GM19455 (cell line): Measurements from ENCODE around the gene LRRC45.
A peak's percentile ranks its signal among the peaks of the same experiment; 100 is the strongest.
"Not testable (repeated sequence)": the region's sequence is repeated elsewhere in the genome, so short reads cannot be mapped to it uniquely, and the experiment has no call there.

ENCODE experiments used
- ATAC-seq: cut with Tn5 transposase; IDR thresholded peaks from one replicate; pipeline ENCODE4 v1.9.1; 2021; ENCODE audit not compliant: unreplicated experiment

The LRRC45 gene

GRCh38 chr17:82022981-82023446 lies at the start of gene LRRC45:
Gene LRRC45 (plus strand): TSS chr17:82023305. CDS start chr17:82023644, 339 bp downstream.
- peak; percentile 84 for ATAC-seq

GRCh38 chr17:81973432-81973831 lies 49.7 kb upstream of the LRRC45 start:
- ATAC-seq = no peak

GRCh38 chr17:81976332-81977210 lies 46.5 kb upstream of the LRRC45 start:
- peak; percentile 7 for ATAC-seq

- ATAC-seq = peak; percentile 80
Observed at GRCh38 chr17:81977211-81977808, 45.8 kb upstream of the LRRC45 start, which contains the start of gene ASPSCR1. Gene ASPSCR1 (plus strand): TSS chr17:81977629. CDS start chr17:81977647, 18 bp downstream.

GRCh38 chr17:81978524-81979298 lies 44.4 kb upstream of the LRRC45 start:
- ATAC-seq = no peak

- ATAC-seq = no peak
Observed at GRCh38 chr17:81980122-81980521, 43.0 kb upstream of the LRRC45 start.

- no peak for ATAC-seq
Observed at GRCh38 chr17:81980707-81981343, 42.3 kb upstream of the LRRC45 start.

GRCh38 chr17:81981511-81981910 lies 41.6 kb upstream of the LRRC45 start:
- ATAC-seq = not testable (repeated sequence)

GRCh38 chr17:81983011-81983638 lies 40.0 kb upstream of the LRRC45 start:
- no peak for ATAC-seq

GRCh38 chr17:81983639-81984373 lies 39.3 kb upstream of the LRRC45 start:
- no peak for ATAC-seq

GRCh38 chr17:81984773-81985410 lies 38.2 kb upstream of the LRRC45 start:
- ATAC-seq = no peak

- no peak for ATAC-seq
Observed at GRCh38 chr17:81986606-81987005, 36.5 kb upstream of the LRRC45 start.

- ATAC-seq = no peak
Observed at GRCh38 chr17:81987161-81987770, 35.8 kb upstream of the LRRC45 start.

GRCh38 chr17:81990836-81991683 lies 32.0 kb upstream of the LRRC45 start:
- ATAC-seq = no peak

GRCh38 chr17:81991684-81992305 lies 31.3 kb upstream of the LRRC45 start:
- ATAC-seq = no peak

- ATAC-seq = no peak
Observed at GRCh38 chr17:81992306-81993102, 30.6 kb upstream of the LRRC45 start.
